C4-2B (cell line): Measurements from ENCODE around the gene CALY.

Experiments
- ZFX ChIP-seq: fragments of 450-650 bp; IDR thresholded peaks from 2 replicates; pipeline ENCODE4 v1.6.1; 2017
- TF ChIP-seq, protein P1 (sequence below): fragments of 450-650 bp; conservative IDR thresholded peaks from 2 replicates; pipeline ENCODE4 v1.5.1; 2017; ENCODE audit warnings: mild to moderate bottlenecking

GRCh38 chr10:133299738-133300137, 37.0 kb downstream of the CALY start:
- TF ChIP-seq, protein P1, sequence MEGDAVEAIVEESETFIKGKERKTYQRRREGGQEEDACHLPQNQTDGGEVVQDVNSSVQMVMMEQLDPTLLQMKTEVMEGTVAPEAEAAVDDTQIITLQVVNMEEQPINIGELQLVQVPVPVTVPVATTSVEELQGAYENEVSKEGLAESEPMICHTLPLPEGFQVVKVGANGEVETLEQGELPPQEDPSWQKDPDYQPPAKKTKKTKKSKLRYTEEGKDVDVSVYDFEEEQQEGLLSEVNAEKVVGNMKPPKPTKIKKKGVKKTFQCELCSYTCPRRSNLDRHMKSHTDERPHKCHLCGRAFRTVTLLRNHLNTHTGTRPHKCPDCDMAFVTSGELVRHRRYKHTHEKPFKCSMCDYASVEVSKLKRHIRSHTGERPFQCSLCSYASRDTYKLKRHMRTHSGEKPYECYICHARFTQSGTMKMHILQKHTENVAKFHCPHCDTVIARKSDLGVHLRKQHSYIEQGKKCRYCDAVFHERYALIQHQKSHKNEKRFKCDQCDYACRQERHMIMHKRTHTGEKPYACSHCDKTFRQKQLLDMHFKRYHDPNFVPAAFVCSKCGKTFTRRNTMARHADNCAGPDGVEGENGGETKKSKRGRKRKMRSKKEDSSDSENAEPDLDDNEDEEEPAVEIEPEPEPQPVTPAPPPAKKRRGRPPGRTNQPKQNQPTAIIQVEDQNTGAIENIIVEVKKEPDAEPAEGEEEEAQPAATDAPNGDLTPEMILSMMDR = no peak
- no peak for TF ChIP-seq ZFX
